VCaP (cell line): Measurements from ENCODE around the gene PDE4D.

Experiments used
- H3K27ac ChIP-seq: fragments of 450-650 bp; 2 replicates; pipeline ENCODE4 v1.5.1; 2017
- CTCF ChIP-seq: fragments of 450-650 bp; conservative IDR thresholded peaks from 2 replicates; pipeline ENCODE4 v1.5.1; 2017; ENCODE audit warnings: mild to moderate bottlenecking, moderate library complexity

PDE4D gene

GRCh38 chr5:59703789-59704188 lies 189.7 kb downstream of the PDE4D start:
- H3K27ac ChIP-seq: no peak overlapping the region
- TF ChIP-seq CTCF: no peak

GRCh38 chr5:59698207-59699178 lies 195.0 kb downstream of the PDE4D start:
- H3K27ac ChIP-seq: no peak overlapping the region
- no peak for TF ChIP-seq CTCF

- no peak for TF ChIP-seq CTCF
- no peak overlapping the region for H3K27ac ChIP-seq
Measured at GRCh38 chr5:59694411-59694810, 199.1 kb downstream of the PDE4D start.

- TF ChIP-seq CTCF: no peak
- H3K27ac ChIP-seq: no peak overlapping the region
Measured at GRCh38 chr5:59693492-59694309, 199.8 kb downstream of the PDE4D start.

GRCh38 chr5:59685793-59686192 lies 207.7 kb downstream of the PDE4D start:
- H3K27ac ChIP-seq: no peak overlapping the region
- peak; percentile 25; the same call in 1 of the 2 replicates for TF ChIP-seq CTCF

GRCh38 chr5:59685191-59685530 lies 208.4 kb downstream of the PDE4D start:
- TF ChIP-seq CTCF: no peak
- no peak overlapping the region for H3K27ac ChIP-seq
